Cardiac septum (tissue), 1 donor: ENCODE results near the gene ARHGAP11A. TPM values are rescaled to one million over a fixed set of nuclear protein-coding genes. Genes with fewer than 3 reads are reported as not detected.

Experiments
- DNase-seq: peaks from one replicate; pipeline ENCODE4 v3.0.0-alpha.2; 2020; ENCODE audit warnings: low spot score
- intact Hi-C: fragments of 100-400 bp; cut with DNase I; formaldehyde crosslinking; loops from one replicate; pipeline ENCODE4 v1.14.0; 2022
- total RNA-seq: library from RNA; stranded (reverse); fragmentation: NEBNext Ultra II Directional; extraction: Animal tissue kit (Norgen Biotek cat#: 25700); gene quantifications from one replicate; pipeline ENCODE4 v1.2.1, GENCODE V29; 2021
- donor health status: DM: no; HTN: no; CAD: no.

ARHGAP11A gene
- total RNA-seq, 1 donor from 2014 or later: 1.7 TPM

- no peak for DNase-seq
- intact Hi-C loops: no loop called here
These were observed 40.8 kb downstream of the ARHGAP11A start for GRCh38 chr15:32656091-32656490.

DNA sequence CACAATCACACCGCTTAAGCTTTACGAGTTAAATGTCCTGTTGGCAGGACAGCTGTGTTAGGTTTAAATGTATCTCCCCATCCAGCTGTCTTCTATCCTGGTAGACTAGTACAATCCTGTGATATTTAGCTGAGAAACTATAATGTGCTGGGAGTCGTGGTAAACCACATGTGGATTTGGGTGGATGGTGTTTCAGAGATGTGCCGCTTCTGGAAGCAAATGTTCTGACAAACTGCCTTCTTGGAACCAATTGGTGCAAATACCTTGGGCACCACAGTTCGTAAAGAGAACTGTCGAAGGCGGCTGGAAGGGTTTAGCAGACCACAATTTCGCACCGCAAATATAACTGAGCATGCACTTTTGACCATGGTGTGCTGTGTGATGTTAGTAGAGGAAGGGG is 41.2 kb downstream of the ARHGAP11A start:
- DNase-seq: no peak
- intact Hi-C loops: no loop called here

- DNase-seq: no peak
- intact Hi-C loops: no loop called here
These were observed 42.0 kb downstream of the ARHGAP11A start for GRCh38 chr15:32657198-32657883.

DNA sequence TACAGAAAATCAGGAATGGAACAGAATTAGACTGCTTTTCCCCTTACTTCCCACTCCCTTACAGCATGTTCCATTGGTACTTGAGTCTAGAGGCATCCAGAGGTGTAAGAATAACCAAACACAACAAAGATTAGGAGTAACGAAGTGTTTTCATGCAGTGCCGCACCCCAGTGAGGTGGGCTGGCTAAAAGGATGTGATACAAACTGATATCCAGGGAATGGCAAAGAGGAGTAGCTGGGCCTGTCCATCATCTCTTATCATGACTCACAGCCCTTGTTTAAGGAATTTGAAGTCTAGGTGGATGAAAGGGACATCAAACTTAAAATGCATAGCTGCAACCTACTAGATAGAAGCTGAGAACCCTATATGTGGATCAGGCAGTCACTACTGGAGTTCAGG is 42.6 kb downstream of the ARHGAP11A start:
- intact Hi-C loops: no loop called here

GRCh38 chr15:32659340-32660155 is 44.2 kb downstream of the ARHGAP11A start:
- no peak for DNase-seq
- intact Hi-C loops: loop anchor here (5.0 to 10.0 kb wide), 2 partner anchors 295 to 338 kb away; no protein-coding TSS in a partner anchor

More for the DNA sequence above, 42.6 kb downstream of the ARHGAP11A start:
- no peak for DNase-seq

DNA sequence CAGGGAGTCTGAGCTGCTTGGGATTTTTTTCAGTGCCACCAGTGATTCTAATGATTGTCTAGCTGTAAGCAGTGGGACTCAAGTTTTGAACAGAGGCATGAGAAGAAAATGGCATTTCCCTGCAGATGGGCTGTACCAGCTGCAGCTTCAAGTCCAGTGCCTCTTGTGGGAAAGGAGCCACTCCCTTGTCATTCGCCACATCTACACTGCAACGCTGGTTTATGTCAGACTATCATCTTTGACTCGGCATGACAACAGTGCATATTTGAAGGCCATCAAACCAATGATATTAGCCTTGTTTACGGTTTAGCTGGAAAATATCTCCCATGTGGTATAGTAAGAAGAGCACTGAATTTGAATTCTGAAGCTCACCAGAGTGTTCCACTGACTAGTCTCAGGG is 48.4 kb downstream of the ARHGAP11A start:
- intact Hi-C loops: loop anchor here (5.0 to 10.0 kb wide), 2 partner anchors 291 to 334 kb away; no protein-coding TSS in a partner anchor
- no peak for DNase-seq

GRCh38 chr15:32664796-32665195 is 49.5 kb downstream of the ARHGAP11A start:
- no peak for DNase-seq
- intact Hi-C loops: loop anchor here (5.0 to 10.0 kb wide), 2 partner anchors 290 to 333 kb away; no protein-coding TSS in a partner anchor

- no peak for DNase-seq
- intact Hi-C loops: loop anchor here (10.0 kb wide), 1 partner anchor 287 kb away; no protein-coding TSS in a partner anchor
These were observed 52.0 kb downstream of the ARHGAP11A start for GRCh38 chr15:32667321-32667720.

DNA sequence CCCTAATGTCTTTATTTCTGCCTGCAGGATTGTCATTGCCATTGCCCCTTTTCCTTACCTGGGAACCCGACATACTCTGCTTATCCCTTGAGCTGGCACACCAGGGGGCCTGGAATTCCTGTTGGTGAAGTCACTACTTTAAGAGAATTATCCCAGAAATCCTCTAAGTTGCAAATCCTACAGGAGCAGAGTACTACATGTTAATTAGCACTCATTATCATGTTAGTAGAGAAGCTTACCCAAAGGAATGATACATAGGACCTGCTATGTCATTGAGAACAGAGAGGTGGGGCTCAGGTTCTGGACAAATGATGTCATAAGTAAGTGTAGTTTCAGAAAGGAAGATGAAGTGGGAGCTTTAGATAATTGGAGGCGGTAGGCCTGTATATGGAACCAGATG is 53.6 kb downstream of the ARHGAP11A start:
- no peak for DNase-seq
- intact Hi-C loops: loop anchor here (10.0 kb wide), 1 partner anchor 286 kb away; no protein-coding TSS in a partner anchor

- intact Hi-C loops: loop anchor here (10.0 kb wide), 1 partner anchor 285 kb away; no protein-coding TSS in a partner anchor
- no peak for DNase-seq
These were observed 54.8 kb downstream of the ARHGAP11A start for GRCh38 chr15:32669896-32670611.

- no peak for DNase-seq
- intact Hi-C loops: no loop called here
These were observed 55.3 kb downstream of the ARHGAP11A start for GRCh38 chr15:32670623-32671022.

DNA sequence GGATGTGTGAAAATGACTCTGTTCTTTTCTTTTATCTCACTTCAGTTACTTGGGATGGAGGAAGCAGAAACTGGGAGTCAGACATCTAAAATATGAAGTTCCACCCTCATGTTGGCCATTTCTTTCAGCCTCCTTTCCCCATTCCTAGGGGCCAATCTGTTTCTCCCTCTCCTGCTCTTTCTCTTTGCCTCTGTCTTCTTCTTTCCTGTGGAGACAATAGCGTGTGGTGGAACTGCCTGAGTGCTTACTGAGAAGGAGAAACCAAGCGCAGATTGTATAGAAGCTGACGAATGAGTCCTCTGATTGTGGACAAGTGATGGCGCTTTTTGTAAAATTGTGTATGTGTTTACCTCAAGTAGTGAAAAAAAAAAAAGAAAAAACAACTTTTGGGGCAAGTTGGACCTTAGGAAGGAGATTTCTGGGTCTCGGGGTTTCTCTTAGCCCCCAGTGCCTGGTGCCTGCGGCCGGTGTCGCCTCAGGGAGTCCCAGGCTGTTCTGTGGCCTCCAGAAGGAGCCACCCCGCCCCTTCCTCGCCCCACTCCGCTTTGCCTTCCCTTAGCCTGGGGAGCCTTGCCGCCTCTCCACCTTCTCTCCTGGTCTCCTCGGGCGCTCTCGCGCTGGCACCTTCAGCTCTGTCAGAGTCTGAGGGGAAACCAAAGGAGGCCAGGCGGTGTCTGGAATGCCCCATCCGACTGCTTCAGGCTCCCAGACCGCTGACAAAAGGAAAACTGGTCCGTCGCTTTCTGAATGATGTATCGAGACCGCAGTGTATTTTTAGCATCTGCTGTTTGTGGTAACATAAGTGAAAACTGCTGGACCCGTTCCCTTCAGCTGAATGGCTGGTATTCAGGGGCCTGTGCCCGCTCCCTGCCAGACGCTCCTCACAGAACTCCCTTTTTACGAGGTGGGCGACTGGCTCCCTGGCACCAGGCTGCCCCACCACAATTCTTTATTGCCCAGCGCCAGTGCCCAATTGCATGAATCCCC is 56.3 kb downstream of the ARHGAP11A start:
- DNase-seq: no peak
- intact Hi-C loops: no loop called here

DNA sequence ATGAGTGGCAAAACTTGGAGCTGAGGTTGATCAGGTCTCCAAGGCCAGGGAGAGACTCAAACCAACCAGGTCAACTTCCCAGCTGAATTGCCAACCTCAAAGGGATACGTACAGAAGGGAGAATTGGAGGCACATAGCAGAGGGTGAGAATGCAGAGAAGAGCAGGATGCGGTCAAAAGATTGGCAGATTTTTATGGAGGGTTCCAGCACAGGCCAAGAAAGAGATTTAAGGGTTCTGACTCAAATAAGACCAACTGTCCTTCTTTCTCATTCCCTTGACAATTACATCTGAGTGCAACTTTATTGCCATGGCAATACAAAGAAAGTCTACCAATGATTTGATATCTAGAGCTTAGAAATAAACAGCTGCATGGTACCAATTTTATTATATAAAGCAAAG is 59.4 kb downstream of the ARHGAP11A start:
- intact Hi-C loops: no loop called here
- DNase-seq: no peak

- no peak for DNase-seq
These were observed 60.2 kb downstream of the ARHGAP11A start for GRCh38 chr15:32675466-32675865.

GRCh38 chr15:32676169-32676568 is 60.9 kb downstream of the ARHGAP11A start:
- intact Hi-C loops: no loop called here

More at GRCh38 chr15:32675466-32675865, 60.2 kb downstream of the ARHGAP11A start:
- intact Hi-C loops: no loop called here

DNA sequence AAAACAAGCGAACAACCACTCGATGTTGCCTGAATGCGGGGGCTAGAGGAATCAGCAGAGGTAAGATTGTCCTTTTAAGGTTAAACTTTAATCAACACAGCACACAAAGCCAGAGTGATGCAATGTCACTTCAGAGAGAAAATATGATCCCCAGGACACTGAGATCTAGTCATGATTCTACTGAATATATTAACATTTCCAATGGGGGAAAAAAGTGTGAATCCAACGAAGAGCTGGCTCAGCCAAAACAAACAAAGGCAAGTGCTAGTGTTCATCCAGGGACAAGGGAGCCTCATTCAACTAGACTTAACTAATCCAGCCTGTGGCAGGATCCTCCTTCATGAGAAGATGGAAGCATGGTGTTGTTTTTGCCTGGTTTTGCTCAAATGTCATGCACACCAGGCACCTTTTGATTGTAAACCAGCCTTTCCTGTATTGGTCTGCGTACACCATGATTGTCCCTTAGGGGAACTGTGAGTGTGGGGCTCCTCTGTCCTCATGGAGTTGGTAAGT is 62.0 kb downstream of the ARHGAP11A start:
- intact Hi-C loops: no loop called here
- DNase-seq: no peak

More at GRCh38 chr15:32676169-32676568, 60.9 kb downstream of the ARHGAP11A start:
- DNase-seq: no peak

- intact Hi-C loops: no loop called here
These were observed 64.0 kb downstream of the ARHGAP11A start for GRCh38 chr15:32679298-32679690.

GRCh38 chr15:32682569-32682968 is 67.3 kb downstream of the ARHGAP11A start:
- intact Hi-C loops: loop anchor here (10.0 kb wide), 1 partner anchor 192 kb away; no protein-coding TSS in a partner anchor
- DNase-seq: no peak

More at GRCh38 chr15:32679298-32679690, 64.0 kb downstream of the ARHGAP11A start:
- DNase-seq: no peak
